ENCODE data around the gene POC1B.

POC1B gene

GRCh38 chr12:89524541-89525304 is 1.1 kb downstream of the POC1B start, which contains the start of gene GALNT4:
Gene GALNT4 (minus strand): TSS chr12:89524796. CDS start chr12:89524549, 247 bp downstream.
- TF ChIP-seq CTCF (conservative IDR thresholded peaks at IDR 0.05; ENCODE audit: low read depth, low read length), result peak; percentile 68
- DNase-seq (ENCODE audit: low read depth), result peak; percentile 67
- peak within 1 kb of the TSS; percentile 88 for H3K4me3 ChIP-seq (ENCODE audit: low read length)

GRCh38 chr12:89523843-89524540 is 1.9 kb downstream of the POC1B start:
- no peak for DNase-seq (ENCODE audit: low read depth)
- no peak for TF ChIP-seq CTCF (conservative IDR thresholded peaks at IDR 0.05; ENCODE audit: low read depth, low read length)
- H3K4me3 ChIP-seq (ENCODE audit: low read length), result peak overlapping the region; percentile 88

- no peak for DNase-seq (ENCODE audit: low read depth)
- H3K4me3 ChIP-seq (ENCODE audit: low read length), result no peak overlapping the region
- TF ChIP-seq CTCF (conservative IDR thresholded peaks at IDR 0.05; ENCODE audit: low read depth, low read length), result no peak
Observed at GRCh38 chr12:89523393-89523792, 2.5 kb downstream of the POC1B start.

GRCh38 chr12:89521364-89522223 is 4.3 kb downstream of the POC1B start:
- no peak for TF ChIP-seq CTCF (conservative IDR thresholded peaks at IDR 0.05; ENCODE audit: low read depth, low read length)
- no peak overlapping the region for H3K4me3 ChIP-seq (ENCODE audit: low read length)
- no peak for DNase-seq (ENCODE audit: low read depth)

- no peak for DNase-seq (ENCODE audit: low read depth)
- H3K4me3 ChIP-seq (ENCODE audit: low read length), result no peak overlapping the region
- TF ChIP-seq CTCF (conservative IDR thresholded peaks at IDR 0.05; ENCODE audit: low read depth, low read length), result no peak
Observed at GRCh38 chr12:89517720-89518119, 8.1 kb downstream of the POC1B start.

- H3K4me3 ChIP-seq (ENCODE audit: low read length), result no peak overlapping the region
- no peak for DNase-seq (ENCODE audit: low read depth)
- TF ChIP-seq CTCF (conservative IDR thresholded peaks at IDR 0.05; ENCODE audit: low read depth, low read length), result no peak
Observed at GRCh38 chr12:89516633-89517032, 9.2 kb downstream of the POC1B start.
